Prostate gland (tissue), 2 donors: ENCODE measurements around the gene ASB12. TPM values are rescaled to one million over a fixed set of nuclear protein-coding genes. Genes with fewer than 3 reads are reported as not detected.

ENCODE experiments used
- DNase-seq: peaks from one replicate; pipeline ENCODE4 v3.0.0-alpha.2; 2019; ENCODE audit warnings: low spot score
- H3K27ac ChIP-seq, 2 donors: fragments of 200-600 bp; sonication (generic); 2 replicates each; pipeline ENCODE4 v1.5.1; 2017 to 2019
- H3K27me3 ChIP-seq: fragments of 200-600 bp; sonication (generic); replicated peaks from 2 replicates; pipeline ENCODE4 v1.5.1; 2019; ENCODE audit not compliant: insufficient read depth
- H3K36me3 ChIP-seq, 2 donors: fragments of 200-600 bp; sonication (generic); 1 replicate in 1 of 2; 2 replicates in 1 of 2; pipeline versions ENCODE4 v1.5.1 to v1.8.1; 2017 to 2019
- H3K4me1 ChIP-seq: fragments of 200-600 bp; sonication (generic); replicated peaks from 2 replicates; pipeline ENCODE4 v1.5.1; 2019
- H3K4me3 ChIP-seq, 2 donors: fragments of 200-600 bp; sonication (generic); 2 replicates each; pipeline ENCODE4 v1.5.1; 2017 to 2019
- H3K9me3 ChIP-seq: fragments of 200-600 bp; sonication (generic); 2 replicates; pipeline ENCODE4 v1.5.1; 2017
- POLR2A ChIP-seq: fragments of 450-650 bp; IDR thresholded peaks from one replicate; pipeline ENCODE4 v1.6.1; 2016; ENCODE audit warnings: antibody characterized with exemption, mild to moderate bottlenecking
- POLR2AphosphoS5 ChIP-seq: sonication (generic); formaldehyde crosslinking; IDR thresholded peaks from one replicate; pipeline ENCODE4 v1.6.1; 2017; ENCODE audit warnings: antibody characterized with exemption
- WGBS: methylation state at CpG from one replicate; pipeline ENCODE4 v1.1.5; 2018; 5-methylcytosine and 5-hydroxymethylcytosine counted together
- intact Hi-C: fragments of 100-400 bp; cut with DNase I; formaldehyde crosslinking; loops from one replicate; pipeline ENCODE4 v1.14.2; 2022
- total RNA-seq, 2 donors: library from RNA; depleted of rRNA; stranded (reverse); fragments of >200 nt; gene quantifications; one replicate each; pipeline ENCODE4 v1.1.0, GENCODE V29; 2016
- TF ChIP-seq, protein P1 (sequence below), 4 experiments: fragments of 200-600 bp in 2 of 4; fragments of 450-650 bp in 2 of 4; sonication (generic) in 2 of 4; IDR thresholded peaks; 1 replicate in 3 of 4; 2 replicates in 1 of 4; pipeline ENCODE4 v1.5.1; 2016 to 2019; ENCODE audit warnings: antibody characterized with exemption in 4 of 4, mild to moderate bottlenecking in 2 of 4, moderate library complexity in 2 of 4

The ASB12 gene
- total RNA-seq, 2 donors from 2014 or later = not detected

DNA sequence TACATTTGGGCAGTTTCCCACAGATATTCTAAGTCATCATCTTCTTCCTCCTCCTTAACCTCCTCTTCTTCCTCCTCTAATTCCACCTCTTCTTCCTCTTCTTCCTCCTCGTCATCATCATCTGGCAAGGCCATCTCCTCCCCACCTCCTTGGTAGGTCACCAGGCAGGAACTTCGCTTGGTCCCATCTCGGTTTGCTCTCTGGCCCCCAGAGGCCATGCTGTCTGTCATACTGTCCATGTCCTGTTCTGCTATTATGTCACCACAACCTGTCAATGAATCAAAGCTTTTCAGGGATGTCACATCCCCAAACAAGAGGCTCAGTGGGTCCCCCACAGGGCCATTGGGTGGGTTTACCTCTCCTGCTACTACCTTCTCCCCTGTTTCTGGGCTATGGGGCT lies 38.4 kb downstream of the ASB12 start:
- Histone ChIP-seq H3K27me3 (no peaks in the 10 kb centered on the region), H3K36me3 (no peaks in the 10 kb centered on the region), H3K9me3 (no peaks in the 10 kb centered on the region), H3K4me3 (no peak overlapping the region), H3K27ac (no peak overlapping the region), H3K4me1 (no peaks in the 10 kb centered on the region)
- no peak for DNase-seq
- 96% methylated on average over 3 of the region's 3 CpGs for WGBS
- intact Hi-C loops = no loop called here
- no peak for TF ChIP-seq POLR2A
- TF ChIP-seq, protein P1, sequence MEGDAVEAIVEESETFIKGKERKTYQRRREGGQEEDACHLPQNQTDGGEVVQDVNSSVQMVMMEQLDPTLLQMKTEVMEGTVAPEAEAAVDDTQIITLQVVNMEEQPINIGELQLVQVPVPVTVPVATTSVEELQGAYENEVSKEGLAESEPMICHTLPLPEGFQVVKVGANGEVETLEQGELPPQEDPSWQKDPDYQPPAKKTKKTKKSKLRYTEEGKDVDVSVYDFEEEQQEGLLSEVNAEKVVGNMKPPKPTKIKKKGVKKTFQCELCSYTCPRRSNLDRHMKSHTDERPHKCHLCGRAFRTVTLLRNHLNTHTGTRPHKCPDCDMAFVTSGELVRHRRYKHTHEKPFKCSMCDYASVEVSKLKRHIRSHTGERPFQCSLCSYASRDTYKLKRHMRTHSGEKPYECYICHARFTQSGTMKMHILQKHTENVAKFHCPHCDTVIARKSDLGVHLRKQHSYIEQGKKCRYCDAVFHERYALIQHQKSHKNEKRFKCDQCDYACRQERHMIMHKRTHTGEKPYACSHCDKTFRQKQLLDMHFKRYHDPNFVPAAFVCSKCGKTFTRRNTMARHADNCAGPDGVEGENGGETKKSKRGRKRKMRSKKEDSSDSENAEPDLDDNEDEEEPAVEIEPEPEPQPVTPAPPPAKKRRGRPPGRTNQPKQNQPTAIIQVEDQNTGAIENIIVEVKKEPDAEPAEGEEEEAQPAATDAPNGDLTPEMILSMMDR (IDR thresholded peaks at IDR 0.05) = no peak
- no peak for TF ChIP-seq POLR2AphosphoS5

- WGBS = 97% methylated on average over 19 of the region's 19 CpGs
- intact Hi-C loops = no loop called here
- no peaks in the 10 kb centered on the region for H3K27me3 ChIP-seq
- H3K36me3 ChIP-seq = no peaks in the 10 kb centered on the region
- no peak overlapping the region for H3K4me3 ChIP-seq
- TF ChIP-seq POLR2AphosphoS5 (no peak), POLR2A (no peak)
- TF ChIP-seq, protein P1 (IDR thresholded peaks at IDR 0.05) = no peak
- no peaks in the 10 kb centered on the region for H3K9me3 ChIP-seq
- H3K4me1 ChIP-seq = no peaks in the 10 kb centered on the region
- H3K27ac ChIP-seq = no peak overlapping the region
- no peak for DNase-seq
These were observed 39.0 kb downstream of the ASB12 start for GRCh38 chrX:64191281-64192010.

DNA sequence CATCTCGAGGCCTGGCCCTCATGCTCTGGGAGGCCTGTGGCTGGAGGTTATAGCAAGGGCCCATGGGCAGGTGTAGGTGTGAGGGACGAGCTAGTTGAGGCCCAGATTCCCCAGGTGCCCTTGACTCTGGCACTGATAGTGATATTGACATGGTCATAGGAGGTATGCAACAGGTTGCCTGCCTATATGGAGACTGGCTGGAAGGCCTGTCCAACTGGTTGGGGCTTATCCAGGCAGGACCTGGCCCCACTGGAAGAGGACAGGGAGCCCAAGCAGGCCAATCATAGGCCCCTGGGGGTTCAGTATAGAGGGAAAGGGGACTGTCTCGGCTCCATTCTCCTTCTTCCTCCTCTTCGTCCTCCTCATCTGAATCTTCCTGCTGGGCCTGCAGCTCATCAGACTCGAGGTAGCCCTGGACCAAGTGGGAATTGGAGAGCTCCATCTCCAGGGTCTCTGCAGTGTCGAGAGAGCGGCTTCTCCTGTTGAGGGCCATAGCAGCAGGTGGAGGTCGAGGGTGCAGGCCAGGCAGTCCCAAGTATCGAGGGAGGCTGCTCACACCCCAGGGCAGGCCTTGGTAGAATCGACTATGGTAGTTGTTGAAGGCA lies 40.2 kb downstream of the ASB12 start:
- DNase-seq = no peak
- no peak overlapping the region for H3K27ac ChIP-seq
- WGBS = 98% methylated on average over 7 of the region's 10 CpGs
- H3K9me3 ChIP-seq = no peaks in the 10 kb centered on the region
- H3K27me3 ChIP-seq = no peaks in the 10 kb centered on the region
- no peak overlapping the region for H3K4me3 ChIP-seq
- no peaks in the 10 kb centered on the region for H3K36me3 ChIP-seq
- intact Hi-C loops = no loop called here
- TF ChIP-seq POLR2AphosphoS5 (no peak), POLR2A (no peak)
- TF ChIP-seq, protein P1 (IDR thresholded peaks at IDR 0.05) = no peak
- H3K4me1 ChIP-seq = no peaks in the 10 kb centered on the region

GRCh38 chrX:64188901-64189300 lies 41.5 kb downstream of the ASB12 start:
- no peak overlapping the region for H3K4me3 ChIP-seq
- no peaks in the 10 kb centered on the region for H3K36me3 ChIP-seq
- DNase-seq = no peak
- H3K9me3 ChIP-seq = no peaks in the 10 kb centered on the region
- intact Hi-C loops = no loop called here
- WGBS = 65% methylated on average over 3 of the region's 3 CpGs
- TF ChIP-seq, protein P1 (IDR thresholded peaks at IDR 0.05) = no peak
- TF ChIP-seq POLR2A (no peak), POLR2AphosphoS5 (no peak)
- H3K4me1 ChIP-seq = no peaks in the 10 kb centered on the region
- H3K27me3 ChIP-seq = no peaks in the 10 kb centered on the region
- no peak overlapping the region for H3K27ac ChIP-seq

- no peak overlapping the region for H3K27ac ChIP-seq
- no peaks in the 10 kb centered on the region for H3K9me3 ChIP-seq
- H3K4me1 ChIP-seq = no peaks in the 10 kb centered on the region
- DNase-seq = no peak
- intact Hi-C loops = no loop called here
- no peaks in the 10 kb centered on the region for H3K36me3 ChIP-seq
- H3K4me3 ChIP-seq = no peak overlapping the region
- H3K27me3 ChIP-seq = no peaks in the 10 kb centered on the region
- no peak for TF ChIP-seq POLR2AphosphoS5
- TF ChIP-seq, protein P1 (IDR thresholded peaks at IDR 0.05) = no peak
- no peak for TF ChIP-seq POLR2A
These were observed 42.7 kb downstream of the ASB12 start for GRCh38 chrX:64187762-64188150.
